ENCODE results near the gene ENDOD1. TPM values are rescaled to one million over a fixed set of nuclear protein-coding genes. Genes with fewer than 3 reads are reported as not detected.

ENDOD1 gene
- total RNA-seq, 4 donors from 2014 or later: 22.8 to 33.7 (median 26.3) TPM

DNA sequence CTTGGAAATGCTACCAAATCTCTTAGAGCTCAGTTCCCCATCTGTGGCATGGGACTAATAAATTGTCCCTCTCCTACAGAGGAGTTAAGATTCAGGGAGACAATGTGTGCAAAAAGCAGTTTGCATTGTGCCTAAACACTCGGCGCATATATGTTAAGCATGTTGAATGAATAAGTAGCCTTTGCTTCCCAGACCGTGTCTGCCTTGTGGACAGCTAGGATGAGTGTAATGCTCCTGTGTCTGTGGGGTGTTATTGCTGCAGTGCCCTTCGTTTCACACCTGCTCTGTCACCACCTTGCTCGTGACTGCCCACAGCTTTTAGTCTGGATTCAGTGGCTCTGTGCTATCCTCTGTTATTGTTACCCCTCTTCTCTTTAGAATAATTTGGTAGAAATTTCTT, 14.1 kb downstream of the ENDOD1 start:
- TF ChIP-seq, protein P1, sequence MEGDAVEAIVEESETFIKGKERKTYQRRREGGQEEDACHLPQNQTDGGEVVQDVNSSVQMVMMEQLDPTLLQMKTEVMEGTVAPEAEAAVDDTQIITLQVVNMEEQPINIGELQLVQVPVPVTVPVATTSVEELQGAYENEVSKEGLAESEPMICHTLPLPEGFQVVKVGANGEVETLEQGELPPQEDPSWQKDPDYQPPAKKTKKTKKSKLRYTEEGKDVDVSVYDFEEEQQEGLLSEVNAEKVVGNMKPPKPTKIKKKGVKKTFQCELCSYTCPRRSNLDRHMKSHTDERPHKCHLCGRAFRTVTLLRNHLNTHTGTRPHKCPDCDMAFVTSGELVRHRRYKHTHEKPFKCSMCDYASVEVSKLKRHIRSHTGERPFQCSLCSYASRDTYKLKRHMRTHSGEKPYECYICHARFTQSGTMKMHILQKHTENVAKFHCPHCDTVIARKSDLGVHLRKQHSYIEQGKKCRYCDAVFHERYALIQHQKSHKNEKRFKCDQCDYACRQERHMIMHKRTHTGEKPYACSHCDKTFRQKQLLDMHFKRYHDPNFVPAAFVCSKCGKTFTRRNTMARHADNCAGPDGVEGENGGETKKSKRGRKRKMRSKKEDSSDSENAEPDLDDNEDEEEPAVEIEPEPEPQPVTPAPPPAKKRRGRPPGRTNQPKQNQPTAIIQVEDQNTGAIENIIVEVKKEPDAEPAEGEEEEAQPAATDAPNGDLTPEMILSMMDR (IDR thresholded peaks at IDR 0.05; ENCODE audit: low read depth): no peak

DNA sequence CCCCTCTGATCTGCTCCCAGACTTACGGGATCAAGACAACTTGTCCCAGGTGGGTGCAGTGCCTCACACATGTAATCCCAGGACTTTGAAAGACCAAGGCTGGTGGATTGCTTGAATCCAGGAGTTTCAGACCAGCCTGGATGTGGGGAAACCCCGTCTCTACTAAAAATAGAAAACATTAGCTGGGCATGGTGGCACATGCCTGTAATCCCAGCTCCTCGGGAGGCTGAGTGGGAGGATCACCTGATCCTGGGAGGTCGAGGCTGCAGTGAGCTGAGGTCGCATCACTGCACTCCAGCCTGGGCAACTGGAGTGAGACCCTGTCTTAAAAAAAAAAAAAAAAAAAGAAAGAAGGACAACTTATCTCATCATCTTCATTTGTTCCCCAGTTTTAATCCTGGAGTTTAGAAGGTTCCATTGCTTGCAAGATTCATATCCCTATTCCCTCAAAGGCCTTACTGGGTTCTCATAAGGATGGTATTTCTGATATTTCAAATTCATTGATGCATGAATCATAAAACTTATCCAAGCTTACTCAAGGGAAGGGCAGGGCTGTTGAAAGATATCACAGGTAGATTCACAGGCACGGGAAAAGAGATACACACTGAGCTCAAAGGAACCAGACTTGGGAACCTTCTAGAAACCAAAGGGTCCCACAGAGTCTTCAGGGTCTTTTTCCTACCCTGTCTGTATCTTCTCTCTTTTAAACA, 14.6 kb downstream of the ENDOD1 start:
- TF ChIP-seq, protein P1 (IDR thresholded peaks at IDR 0.05; ENCODE audit: low read depth): no peak

DNA sequence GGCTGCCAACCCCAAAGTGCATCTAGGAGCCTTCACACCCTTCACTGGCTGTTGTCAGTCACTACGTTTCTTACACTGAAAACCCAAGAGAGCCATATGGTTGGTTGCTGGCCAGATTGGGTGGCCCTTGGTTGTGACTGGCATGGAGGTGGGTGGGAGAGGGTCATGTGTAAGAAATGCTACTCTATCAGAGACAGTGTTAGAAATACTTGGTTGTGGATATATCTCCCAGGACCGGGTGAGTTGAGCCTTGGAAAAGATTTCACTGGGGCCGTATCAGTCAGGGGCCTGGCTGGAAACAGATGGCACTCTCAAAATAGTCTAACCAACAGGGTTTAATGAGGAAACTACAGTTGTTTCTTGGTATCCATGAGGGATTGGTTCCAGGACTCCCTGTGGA, 15.2 kb downstream of the ENDOD1 start:
- TF ChIP-seq, protein P1 (IDR thresholded peaks at IDR 0.05; ENCODE audit: low read depth): no peak

DNA sequence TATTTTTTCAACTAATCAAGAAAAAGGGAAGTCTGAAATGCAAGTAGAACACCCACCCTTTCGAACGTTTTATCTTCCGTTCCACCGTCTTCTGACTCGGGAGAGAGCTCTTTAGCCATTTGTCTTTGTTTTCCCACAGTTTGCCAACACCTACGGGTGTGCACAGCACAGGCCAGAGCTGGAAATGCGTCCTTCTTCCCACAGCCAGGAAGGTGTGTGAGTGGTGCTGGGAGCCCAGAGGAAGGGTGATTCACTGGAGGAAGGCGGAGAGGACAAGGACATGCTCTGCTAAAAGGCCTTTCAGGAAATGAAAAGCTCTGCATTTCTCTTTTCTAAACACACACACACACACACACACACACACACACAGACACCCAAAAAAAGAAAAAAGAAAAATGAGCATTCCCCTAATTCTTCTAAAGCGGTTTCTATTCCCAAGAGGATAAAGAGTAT, 18.5 kb downstream of the ENDOD1 start:
- TF ChIP-seq, protein P1 (IDR thresholded peaks at IDR 0.05; ENCODE audit: low read depth): no peak

DNA sequence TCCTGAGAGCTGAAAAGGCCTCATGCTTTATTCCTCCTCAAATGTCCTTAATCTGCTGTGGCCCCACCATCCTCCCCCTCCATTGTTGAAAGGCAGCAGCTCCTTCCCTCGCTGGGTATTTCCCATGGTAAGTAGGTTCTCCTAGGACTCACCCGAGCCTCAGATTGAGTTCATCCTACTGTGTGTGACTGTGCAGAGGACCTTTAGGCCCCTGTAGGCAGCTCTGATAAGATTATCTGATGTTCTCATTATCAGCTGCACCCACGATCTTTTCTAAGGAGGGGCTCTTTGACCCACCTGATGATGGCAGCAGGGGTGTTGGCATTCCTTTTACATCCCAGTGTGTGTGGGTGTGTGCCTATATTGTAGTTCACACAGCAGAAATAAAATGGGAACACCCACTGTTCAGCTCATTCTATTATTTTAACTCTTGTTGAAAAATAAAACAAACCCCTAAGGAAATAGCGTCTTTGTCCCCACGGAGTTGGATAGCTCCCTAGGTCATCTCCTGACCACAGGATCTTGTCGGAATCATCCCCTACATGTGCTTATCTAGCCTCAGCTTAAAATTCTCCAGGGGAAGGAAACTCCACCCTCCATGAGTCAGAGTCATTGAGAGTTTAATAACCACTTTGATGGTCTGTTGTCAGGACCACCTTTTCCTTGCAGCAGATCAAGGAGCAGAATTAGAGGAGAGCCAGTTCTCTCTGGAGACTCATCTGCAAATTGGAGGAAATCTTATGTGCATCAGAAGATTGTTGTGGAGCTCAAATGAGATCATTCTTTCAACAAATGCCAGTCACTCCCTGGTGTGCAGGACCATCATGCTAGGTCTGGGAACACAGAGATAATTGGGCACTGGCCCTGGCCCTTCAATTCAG, 19.3 kb downstream of the ENDOD1 start:
- TF ChIP-seq, protein P1 (IDR thresholded peaks at IDR 0.05; ENCODE audit: low read depth): no peak

DNA sequence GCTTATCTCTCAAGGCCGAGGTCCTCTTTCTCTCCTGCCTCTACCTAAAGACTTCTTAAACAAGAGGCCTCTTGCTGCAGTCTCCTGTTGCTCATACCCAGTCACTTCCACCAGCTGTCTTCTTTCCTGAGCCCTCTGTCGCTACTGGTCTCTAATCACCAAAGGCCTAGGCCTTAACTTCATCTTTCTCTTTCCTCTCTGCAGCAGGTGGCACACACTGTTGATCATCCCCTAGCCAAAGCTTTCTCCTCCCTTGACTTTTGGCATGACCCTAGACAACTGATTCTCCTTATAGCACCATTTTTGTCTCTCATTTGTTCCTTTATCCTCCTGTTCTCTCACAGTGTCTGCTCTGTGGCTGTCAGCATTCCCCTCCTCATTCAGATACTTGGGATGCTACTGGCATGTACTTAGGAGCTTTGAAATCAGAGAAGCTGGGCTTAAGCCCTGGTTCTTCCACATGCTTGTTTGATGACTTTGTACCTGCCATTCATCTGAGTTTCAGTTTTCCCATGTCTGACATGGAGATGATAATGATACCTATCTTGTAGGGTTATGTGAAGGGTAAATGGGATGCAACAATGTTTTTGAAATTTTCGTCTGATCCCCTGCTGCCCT, 22.4 kb downstream of the ENDOD1 start:
- TF ChIP-seq, protein P1 (IDR thresholded peaks at IDR 0.05; ENCODE audit: low read depth): no peak

DNA sequence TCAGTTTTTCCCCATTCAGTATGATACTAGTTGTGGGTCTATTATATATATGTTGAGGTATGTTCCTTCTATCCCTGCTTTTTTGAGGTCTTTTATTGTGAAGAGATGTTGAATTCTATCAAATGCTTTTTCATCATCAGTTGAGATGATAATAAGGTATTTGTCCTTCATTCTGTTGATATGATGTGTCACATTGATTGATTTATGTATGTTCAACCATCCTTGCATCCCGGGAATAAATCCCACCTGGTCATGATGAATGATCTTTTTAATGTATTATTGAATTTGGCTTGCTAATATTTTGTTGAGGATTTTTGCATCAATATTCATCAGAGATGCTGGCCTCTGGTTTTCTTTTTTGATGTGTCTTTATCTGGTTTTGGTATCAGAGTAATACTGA, 26.0 kb downstream of the ENDOD1 start:
- TF ChIP-seq, protein P1 (IDR thresholded peaks at IDR 0.05; ENCODE audit: low read depth): no peak

All from subcutaneous adipose tissue (tissue), 4 donors.